ENCODE measurements around the gene CLCN2.
A peak's percentile ranks its signal among the peaks of the same experiment; 100 is the strongest.

Gene CLCN2

DNA sequence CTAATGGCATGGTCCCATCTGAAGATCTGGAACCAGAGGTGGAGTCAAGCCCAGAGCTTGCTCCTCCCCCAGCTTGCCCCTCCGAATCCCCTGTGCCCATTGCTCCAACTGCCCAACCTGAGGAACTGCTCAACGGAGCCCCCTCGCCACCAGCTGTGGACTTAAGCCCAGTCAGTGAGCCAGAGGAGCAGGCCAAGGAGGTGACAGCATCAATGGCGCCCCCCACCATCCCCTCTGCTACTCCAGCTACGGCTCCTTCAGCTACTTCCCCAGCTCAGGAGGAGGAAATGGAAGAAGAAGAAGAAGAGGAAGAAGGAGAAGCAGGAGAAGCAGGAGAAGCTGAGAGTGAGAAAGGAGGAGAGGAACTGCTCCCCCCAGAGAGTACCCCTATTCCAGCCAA, 39.7 kb downstream of the CLCN2 start:
- no peak for DNase-seq

DNA sequence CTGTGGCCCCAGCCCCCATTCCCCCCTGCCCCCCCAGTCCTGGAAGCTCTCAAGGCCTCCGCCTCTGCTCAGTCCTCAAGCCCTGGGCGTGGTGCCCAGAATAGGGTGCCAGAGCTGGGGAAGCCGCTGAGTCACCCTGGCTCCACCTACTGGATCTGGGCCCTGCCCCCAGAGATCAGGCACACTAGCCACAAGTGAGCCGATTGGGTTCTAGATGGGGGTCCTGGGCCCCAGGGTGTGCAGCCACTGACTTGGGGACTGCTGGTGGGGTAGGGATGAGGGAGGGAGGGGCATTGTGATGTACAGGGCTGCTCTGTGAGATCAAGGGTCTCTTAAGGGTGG, 41.3 kb downstream of the CLCN2 start:
- DNase-seq, result peak; percentile 87

- DNase-seq, result no peak
Observed at GRCh38 chr3:184317201-184317600, 44.2 kb downstream of the CLCN2 start.

GRCh38 chr3:184316792-184317191, 44.6 kb downstream of the CLCN2 start:
- no peak for DNase-seq

GRCh38 chr3:184315871-184316661, 45.3 kb downstream of the CLCN2 start:
- DNase-seq, result no peak

GRCh38 chr3:184315543-184315867, 45.9 kb downstream of the CLCN2 start:
- DNase-seq, result no peak

- peak; percentile 8 for DNase-seq
Observed at GRCh38 chr3:184314700-184315542, 46.5 kb downstream of the CLCN2 start.

DNA sequence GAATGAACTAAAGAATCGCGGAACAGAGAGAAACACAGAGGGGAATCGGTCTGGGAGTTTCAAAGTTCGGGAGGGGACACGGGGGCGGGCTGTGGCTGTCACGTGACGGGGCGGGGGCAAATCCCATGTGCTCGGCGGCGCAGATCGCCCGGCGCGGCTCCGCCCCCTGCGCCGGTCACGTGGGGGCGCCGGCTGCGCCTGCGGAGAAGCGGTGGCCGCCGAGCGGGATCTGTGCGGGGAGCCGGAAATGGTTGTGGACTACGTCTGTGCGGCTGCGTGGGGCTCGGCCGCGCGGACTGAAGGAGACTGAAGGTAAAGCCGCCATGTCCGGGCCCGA, 47.1 kb downstream of the CLCN2 start, which contains the start of gene EIF4G1:
TSS of gene EIF4G1 (plus strand) at position 244 of the 337 bp plus-strand sequence. CDS start 1,191 bp downstream, outside the sequence.
- peak; percentile 77 for DNase-seq

- no peak for DNase-seq
Observed at GRCh38 chr3:184311633-184312032, 49.8 kb downstream of the CLCN2 start.

DNA sequence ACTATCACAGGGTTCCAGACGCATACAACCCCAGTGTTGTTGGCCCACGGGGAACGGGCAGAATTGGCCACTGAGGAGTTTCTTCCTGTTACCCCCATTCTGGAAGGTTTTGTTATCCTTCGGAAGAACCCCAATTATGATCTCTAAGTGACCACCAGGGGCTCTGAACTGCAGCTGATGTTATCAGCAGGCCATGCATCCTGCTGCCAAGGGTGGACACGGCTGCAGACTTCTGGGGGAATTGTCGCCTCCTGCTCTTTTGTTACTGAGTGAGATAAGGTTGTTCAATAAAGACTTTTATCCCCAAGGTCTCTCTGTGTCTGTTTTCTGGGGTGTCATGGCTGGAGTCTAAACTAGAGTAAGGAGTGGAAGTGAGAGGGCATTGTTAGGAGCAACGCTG, 52.7 kb downstream of the CLCN2 start:
- no peak for DNase-seq

DNA sequence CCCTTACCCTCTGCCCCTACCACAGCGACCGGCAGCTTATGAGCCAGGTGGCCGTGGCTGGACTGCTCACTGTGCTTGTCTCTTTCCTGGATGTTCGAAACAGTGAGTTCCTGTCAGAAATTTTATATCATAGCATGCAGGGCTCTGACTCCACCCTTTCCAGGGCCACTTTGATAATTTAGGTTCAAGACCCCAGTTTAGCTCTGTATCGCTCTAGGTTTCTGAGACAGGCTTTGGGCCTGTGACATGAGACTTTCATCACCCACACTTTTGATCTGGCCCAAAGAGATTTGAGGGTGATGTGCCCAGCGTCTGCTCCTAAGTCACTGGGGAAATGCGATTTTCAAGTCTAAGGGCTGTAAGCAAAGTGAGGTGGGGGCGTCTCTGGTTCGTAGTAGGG, 53.5 kb downstream of the CLCN2 start:
- DNase-seq, result no peak

DNA sequence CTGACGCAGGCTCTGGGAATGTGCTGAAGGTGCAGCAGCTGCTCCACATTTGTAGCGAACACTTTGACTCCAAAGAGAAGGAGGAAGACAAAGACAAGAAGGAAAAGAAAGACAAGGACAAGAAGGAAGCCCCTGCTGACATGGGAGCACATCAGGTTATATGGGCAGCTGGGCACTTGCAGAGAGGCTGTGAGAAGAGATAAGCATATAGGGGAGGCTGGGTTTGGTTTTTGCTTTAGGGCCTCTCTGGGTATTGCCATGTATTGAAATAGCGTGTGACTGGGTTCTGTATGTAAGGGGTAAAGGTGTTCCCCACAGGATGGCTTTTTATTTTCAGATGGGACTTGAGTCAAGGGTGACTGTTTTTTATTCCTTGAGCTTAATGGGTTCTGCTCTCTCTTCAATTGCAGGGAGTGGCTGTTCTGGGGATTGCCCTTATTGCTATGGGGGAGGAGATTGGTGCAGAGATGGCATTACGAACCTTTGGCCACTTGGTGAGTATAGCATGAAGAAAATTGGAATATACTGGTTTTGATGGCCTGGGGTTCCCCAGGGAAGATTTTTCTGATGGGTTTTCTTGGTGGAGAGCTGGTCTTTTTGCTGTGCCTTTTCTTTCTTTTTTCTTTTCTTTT, 54.9 kb downstream of the CLCN2 start:
- no peak for DNase-seq

DNA sequence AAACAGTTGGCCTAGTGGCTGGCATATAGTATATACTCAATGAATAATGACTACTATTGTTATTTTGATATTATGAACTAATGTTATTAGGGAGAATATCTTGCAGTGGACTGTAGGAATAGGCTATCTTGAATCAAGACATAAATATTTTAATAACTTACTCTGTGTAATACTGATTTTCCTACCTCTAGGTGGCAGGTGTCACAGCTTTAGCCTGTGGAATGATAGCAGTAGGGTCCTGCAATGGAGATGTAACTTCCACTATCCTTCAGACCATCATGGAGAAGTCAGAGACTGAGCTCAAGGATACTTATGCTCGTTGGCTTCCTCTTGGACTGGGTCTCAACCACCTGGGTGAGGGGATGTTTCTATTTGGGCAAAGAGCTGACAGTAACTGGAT, 55.8 kb downstream of the CLCN2 start:
- peak; percentile 15 for DNase-seq

DNA sequence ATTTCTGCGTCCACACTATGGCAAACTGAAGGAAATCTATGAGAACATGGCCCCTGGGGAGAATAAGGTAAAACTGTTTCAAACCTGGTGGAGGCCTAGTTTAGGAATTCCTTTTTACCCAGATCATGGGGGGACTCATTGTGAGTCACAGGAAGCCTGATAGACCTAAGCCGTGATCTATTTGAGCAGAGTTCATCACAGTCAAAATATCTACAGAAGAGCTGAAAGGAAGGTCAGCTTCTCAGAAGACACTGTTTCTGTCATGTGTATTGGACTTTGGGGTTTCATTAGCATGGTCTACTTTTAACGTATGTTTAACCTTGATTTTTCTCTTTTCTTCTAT, 61.1 kb downstream of the CLCN2 start:
- DNase-seq, result no peak

DNA sequence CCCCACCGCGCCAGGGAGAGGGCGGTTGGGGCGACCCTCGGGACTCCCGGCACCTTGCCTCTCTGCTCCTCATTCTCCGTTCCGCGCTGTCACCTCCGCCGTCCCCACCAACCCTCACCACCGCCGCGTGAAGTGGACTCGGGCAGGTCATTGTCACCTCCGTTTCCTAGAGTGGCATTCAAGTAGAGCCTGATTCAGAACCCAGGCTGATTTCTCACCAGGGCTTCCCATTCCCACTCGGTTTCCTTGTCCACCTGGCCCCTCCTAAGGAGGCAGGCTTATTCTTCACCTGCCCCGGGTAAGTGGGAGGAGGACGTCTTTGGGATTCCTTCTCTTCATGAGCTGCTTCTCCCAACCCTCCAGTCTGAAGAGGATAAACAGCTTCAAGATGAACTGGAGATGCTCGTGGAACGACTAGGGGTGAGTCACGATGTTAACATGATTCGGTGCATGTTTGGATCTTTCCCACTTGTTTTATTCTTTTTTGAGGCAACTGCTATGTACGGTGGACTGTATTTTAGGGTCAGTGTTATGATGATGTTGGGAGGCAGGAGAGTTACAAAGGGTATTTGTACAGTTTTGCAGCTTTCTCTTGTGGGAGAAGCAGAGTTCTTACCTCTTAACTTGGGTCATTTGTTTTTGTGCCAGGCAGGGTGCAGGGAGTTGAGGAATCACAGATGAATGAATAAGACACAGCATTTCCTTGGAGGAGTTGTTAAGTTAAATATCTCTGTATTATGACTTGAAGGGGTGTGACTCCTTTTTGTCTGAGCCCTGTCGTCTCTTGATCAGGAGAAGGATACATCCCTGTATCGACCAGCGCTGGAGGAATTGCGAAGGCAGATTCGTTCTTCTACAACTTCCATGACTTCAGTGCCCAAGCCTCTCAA, 61.7 kb downstream of the CLCN2 start:
- DNase-seq, result no peak

DNA sequence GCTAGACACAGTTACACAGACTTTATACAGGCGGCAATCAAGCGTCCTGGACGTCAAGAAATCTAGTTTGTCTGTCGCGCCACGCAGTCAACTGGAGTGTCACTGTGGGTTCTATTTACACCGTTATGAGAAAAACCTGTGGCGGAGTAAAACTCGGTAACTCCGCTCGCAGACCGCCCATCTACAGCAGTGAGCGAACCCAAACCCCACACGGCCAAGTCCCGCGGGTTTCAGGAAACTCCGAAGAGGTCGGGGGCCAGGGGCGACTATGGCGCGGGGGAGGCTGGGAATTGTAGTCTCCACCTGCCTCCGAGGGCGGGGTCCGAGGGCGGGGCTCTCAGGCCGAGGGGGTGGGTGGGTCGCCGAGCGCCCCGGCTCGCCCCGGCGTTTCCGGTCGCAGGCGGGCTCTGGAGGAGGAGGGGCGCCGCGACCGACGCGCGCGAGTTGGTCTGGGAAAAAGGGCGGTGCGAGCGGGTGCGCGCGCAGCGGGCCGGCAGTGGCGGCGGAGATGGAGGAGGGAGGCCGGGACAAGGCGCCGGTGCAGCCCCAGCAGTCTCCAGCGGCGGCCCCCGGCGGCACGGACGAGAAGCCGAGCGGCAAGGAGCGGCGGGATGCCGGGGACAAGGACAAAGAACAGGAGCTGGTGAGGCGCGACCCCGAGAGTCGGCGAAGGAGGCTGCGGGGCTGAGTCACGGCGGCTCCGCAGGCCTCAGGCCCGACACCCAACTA, 62.5 kb downstream of the CLCN2 start, which contains the start of gene PSMD2:
TSS of gene PSMD2 (plus strand) at position 483 of the 729 bp plus-strand sequence. CDS start at position 509, 26 bp downstream.
- DNase-seq, result peak; percentile 95

- DNase-seq, result no peak
Observed at GRCh38 chr3:184296616-184297015, 64.8 kb downstream of the CLCN2 start.

Data from NCI-H1694 (cell line).